DOHH2 (cell line): ENCODE results near the gene SMARCD3.

ENCODE experiments used
- EZH2phosphoT487 ChIP-seq: fragments of 200-600 bp; sonication (generic); IDR thresholded peaks from 2 replicates; pipeline ENCODE4 v1.6.1; 2017; ENCODE audit warnings: borderline replicate concordance, mild to moderate bottlenecking, antibody characterized with exemption, low read length, moderate library complexity, mixed read lengths
- TF ChIP-seq, protein P1 (sequence below): fragments of 200-600 bp; sonication (generic); IDR thresholded peaks from one replicate; pipeline ENCODE4 v1.5.1; 2014; ENCODE audit warnings: antibody characterized with exemption, mild to moderate bottlenecking, low read depth, low read length; ENCODE audit not compliant: poor library complexity, severe bottlenecking

- TF ChIP-seq, protein P1, sequence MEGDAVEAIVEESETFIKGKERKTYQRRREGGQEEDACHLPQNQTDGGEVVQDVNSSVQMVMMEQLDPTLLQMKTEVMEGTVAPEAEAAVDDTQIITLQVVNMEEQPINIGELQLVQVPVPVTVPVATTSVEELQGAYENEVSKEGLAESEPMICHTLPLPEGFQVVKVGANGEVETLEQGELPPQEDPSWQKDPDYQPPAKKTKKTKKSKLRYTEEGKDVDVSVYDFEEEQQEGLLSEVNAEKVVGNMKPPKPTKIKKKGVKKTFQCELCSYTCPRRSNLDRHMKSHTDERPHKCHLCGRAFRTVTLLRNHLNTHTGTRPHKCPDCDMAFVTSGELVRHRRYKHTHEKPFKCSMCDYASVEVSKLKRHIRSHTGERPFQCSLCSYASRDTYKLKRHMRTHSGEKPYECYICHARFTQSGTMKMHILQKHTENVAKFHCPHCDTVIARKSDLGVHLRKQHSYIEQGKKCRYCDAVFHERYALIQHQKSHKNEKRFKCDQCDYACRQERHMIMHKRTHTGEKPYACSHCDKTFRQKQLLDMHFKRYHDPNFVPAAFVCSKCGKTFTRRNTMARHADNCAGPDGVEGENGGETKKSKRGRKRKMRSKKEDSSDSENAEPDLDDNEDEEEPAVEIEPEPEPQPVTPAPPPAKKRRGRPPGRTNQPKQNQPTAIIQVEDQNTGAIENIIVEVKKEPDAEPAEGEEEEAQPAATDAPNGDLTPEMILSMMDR: no peak
- TF ChIP-seq EZH2phosphoT487: no peak
These were observed 41.9 kb upstream of the SMARCD3 start for GRCh38 chr7:151290355-151290760.
